ENCODE measurements around the gene WNK1. TPM values are rescaled to one million over a fixed set of nuclear protein-coding genes. Genes with fewer than 3 reads are reported as not detected.

WNK1 gene
- total and polyA plus RNA-seq, 9 donors = 49.5 to 83.7 (median 65.1) TPM

DNA sequence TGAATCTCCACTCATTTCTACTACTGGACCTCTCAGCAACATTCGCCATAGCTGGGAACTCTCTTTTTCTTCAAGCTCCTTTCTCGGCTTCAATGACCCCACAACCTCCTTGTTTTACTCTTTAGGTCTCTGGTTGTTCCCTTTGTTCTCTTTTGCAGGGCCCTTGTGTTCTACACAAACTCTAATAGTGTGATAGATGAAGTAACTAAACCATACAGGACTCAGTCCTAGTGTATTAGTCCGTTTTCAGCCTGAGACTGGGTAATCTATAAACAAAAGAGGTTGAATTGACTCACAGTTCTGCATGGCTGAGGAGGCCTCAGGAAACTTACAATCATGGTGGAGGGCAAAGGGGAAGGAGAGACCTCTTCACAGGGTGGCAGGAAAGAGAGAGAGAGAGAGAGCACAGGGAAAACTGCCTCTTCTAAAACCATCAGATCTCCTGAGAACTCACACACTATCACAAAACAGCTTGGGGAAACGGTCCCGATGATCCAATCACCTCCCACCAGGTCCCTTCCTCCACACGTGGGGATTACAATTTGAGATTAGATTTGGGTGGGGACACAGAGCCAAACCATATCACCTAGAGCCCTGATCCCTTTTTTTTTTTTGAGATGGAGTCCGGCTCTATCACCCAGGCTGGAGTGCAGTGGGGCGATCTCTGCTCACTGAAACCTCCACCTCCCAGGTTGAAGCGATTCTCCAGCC, 32.0 kb upstream of the WNK1 start:
- DNase-seq = no peak
- 100% methylated on average over 1 of the region's 9 CpGs for WGBS (ENCODE audit: insufficient coverage)
- H3K27ac ChIP-seq (ENCODE audit: low read length) = no peak overlapping the region

DNA sequence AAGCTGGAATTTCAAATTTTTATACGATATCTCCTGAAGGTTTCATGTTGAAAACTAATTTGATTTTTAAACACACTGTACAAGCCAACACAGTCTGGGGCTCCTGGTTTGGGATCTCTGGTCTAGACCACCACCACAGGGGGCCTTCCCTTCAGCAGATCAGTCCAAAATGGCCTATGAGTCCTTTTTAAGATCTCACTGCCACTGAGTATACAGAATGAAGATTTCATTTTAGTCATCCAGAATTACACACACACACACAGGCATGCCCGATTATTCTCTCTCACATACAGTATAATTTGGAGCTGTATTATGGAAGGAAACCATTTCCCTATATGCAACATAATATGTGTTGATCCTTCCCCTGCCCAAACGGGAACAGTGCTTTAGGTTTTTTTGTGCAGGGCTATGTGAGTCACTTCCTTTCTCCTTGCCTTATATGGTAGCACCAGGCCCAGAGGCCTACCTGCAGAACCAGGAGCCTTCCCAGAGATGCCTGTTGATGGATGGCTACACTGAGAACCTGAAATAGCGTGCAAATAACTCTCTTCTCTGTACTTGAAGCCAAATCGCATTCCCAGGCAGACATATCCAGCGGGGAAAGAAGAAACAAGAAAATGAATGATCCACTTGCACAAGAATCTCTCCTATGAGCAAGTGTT, 28.1 kb upstream of the WNK1 start:
- Histone ChIP-seq H3K4me1 (ENCODE audit: control insufficient read depth, insufficient read depth, low read length) (peaks cover 23% of the 10 kb centered on the region), H3K27ac (ENCODE audit: low read length) (no peak overlapping the region), H3K9me3 (replicated peaks; ENCODE audit: control insufficient read depth, low read depth, low read length) (no peaks in the 10 kb centered on the region), H3K4me3 (ENCODE audit: low read length) (no peak overlapping the region), H3K36me3 (ENCODE audit: control insufficient read depth, insufficient read depth, low read length) (no peaks in the 10 kb centered on the region), H3K27me3 (ENCODE audit: control insufficient read depth, insufficient read depth, low read length) (no peaks in the 10 kb centered on the region)
- 48% methylated on average over 4 of the region's 6 CpGs for WGBS (ENCODE audit: insufficient coverage)
- DNase-seq = no peak

More for the DNA sequence above, 32.0 kb upstream of the WNK1 start:
- Histone ChIP-seq H3K9me3 (replicated peaks; ENCODE audit: control insufficient read depth, low read depth, low read length) (no peaks in the 10 kb centered on the region), H3K4me1 (ENCODE audit: control insufficient read depth, insufficient read depth, low read length) (peaks cover 28% of the 10 kb centered on the region), H3K4me3 (ENCODE audit: low read length) (no peak overlapping the region), H3K36me3 (ENCODE audit: control insufficient read depth, insufficient read depth, low read length) (no peaks in the 10 kb centered on the region), H3K27me3 (ENCODE audit: control insufficient read depth, insufficient read depth, low read length) (no peaks in the 10 kb centered on the region)

GRCh38 chr12:725076-725475, 27.3 kb upstream of the WNK1 start:
- no peaks in the 10 kb centered on the region for H3K27me3 ChIP-seq (ENCODE audit: control insufficient read depth, insufficient read depth, low read length)
- DNase-seq = no peak
- no peak overlapping the region for H3K4me3 ChIP-seq (ENCODE audit: low read length)
- H3K9me3 ChIP-seq (replicated peaks; ENCODE audit: control insufficient read depth, low read depth, low read length) = no peaks in the 10 kb centered on the region
- H3K4me1 ChIP-seq (ENCODE audit: control insufficient read depth, insufficient read depth, low read length) = peaks cover 20% of the 10 kb centered on the region
- no peaks in the 10 kb centered on the region for H3K36me3 ChIP-seq (ENCODE audit: control insufficient read depth, insufficient read depth, low read length)
- no peak overlapping the region for H3K27ac ChIP-seq (ENCODE audit: low read length)
- 94% methylated on average over 2 of the region's 2 CpGs for WGBS (ENCODE audit: insufficient coverage)

GRCh38 chr12:726281-727140, 25.9 kb upstream of the WNK1 start:
- H3K27ac ChIP-seq (ENCODE audit: low read length) = peak overlapping the region; percentile 32
- WGBS (ENCODE audit: insufficient coverage) = 39% methylated on average over 2 of the region's 5 CpGs

GRCh38 chr12:727321-727720, 25.1 kb upstream of the WNK1 start:
- no peaks in the 10 kb centered on the region for H3K9me3 ChIP-seq (replicated peaks; ENCODE audit: control insufficient read depth, low read depth, low read length)
- no peak for DNase-seq
- H3K27me3 ChIP-seq (ENCODE audit: control insufficient read depth, insufficient read depth, low read length) = no peaks in the 10 kb centered on the region
- WGBS (ENCODE audit: insufficient coverage) = 80% methylated on average over 5 of the region's 6 CpGs
- no peak overlapping the region for H3K27ac ChIP-seq (ENCODE audit: low read length)
- no peaks in the 10 kb centered on the region for H3K36me3 ChIP-seq (ENCODE audit: control insufficient read depth, insufficient read depth, low read length)
- H3K4me3 ChIP-seq (ENCODE audit: low read length) = no peak overlapping the region
- peaks cover 15% of the 10 kb centered on the region for H3K4me1 ChIP-seq (ENCODE audit: control insufficient read depth, insufficient read depth, low read length)

More at GRCh38 chr12:726281-727140, 25.9 kb upstream of the WNK1 start:
- no peaks in the 10 kb centered on the region for H3K9me3 ChIP-seq (replicated peaks; ENCODE audit: control insufficient read depth, low read depth, low read length)
- no peaks in the 10 kb centered on the region for H3K36me3 ChIP-seq (ENCODE audit: control insufficient read depth, insufficient read depth, low read length)
- no peaks in the 10 kb centered on the region for H3K27me3 ChIP-seq (ENCODE audit: control insufficient read depth, insufficient read depth, low read length)
- H3K4me1 ChIP-seq (ENCODE audit: control insufficient read depth, insufficient read depth, low read length) = peaks cover 20% of the 10 kb centered on the region
- no peak overlapping the region for H3K4me3 ChIP-seq (ENCODE audit: low read length)
- peak; percentile 62 for DNase-seq

DNA sequence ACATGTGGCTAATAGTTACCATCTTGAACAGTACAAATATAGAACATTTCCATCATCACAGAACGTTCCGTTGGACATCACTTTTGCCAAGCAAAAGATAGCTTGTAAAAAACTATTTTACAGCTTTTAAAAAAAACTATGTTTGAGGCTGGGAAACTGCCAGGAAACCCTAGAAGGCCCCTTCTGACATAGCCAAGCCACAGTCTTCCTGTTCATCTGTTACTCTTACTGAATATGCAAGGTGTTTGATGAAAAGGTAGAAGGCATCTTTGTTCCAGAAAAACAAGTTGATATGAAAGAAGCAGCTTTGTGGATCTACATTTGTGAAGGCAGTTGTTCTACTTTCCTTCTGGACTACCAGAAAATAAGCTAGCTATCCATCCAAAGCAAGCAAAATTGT, 23.6 kb upstream of the WNK1 start:
- H3K36me3 ChIP-seq (ENCODE audit: control insufficient read depth, insufficient read depth, low read length) = no peaks in the 10 kb centered on the region

DNA sequence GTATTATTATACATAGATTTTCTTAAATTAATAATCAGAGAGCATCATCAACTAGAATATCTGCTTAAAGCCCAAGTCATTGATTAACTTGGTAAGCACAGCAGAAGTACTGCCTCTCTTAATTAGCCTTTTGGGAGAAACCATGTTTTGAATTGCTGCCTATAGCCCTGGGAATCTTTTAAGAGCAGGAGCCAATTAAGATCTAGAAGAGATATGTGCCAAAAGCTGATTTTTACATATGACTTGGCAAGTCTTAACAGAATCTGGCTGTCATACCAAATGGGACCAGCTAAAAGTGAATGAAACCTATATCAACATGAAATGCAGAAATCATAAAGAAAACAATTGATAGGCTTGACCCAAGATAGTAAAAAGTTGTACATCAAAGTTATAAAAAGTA, 23.2 kb upstream of the WNK1 start:
- no peak for DNase-seq
- Histone ChIP-seq H3K27me3 (ENCODE audit: control insufficient read depth, insufficient read depth, low read length) (no peaks in the 10 kb centered on the region), H3K9me3 (replicated peaks; ENCODE audit: control insufficient read depth, low read depth, low read length) (no peaks in the 10 kb centered on the region), H3K27ac (ENCODE audit: low read length) (no peak overlapping the region), H3K4me3 (ENCODE audit: low read length) (no peak overlapping the region), H3K36me3 (ENCODE audit: control insufficient read depth, insufficient read depth, low read length) (no peaks in the 10 kb centered on the region), H3K4me1 (ENCODE audit: control insufficient read depth, insufficient read depth, low read length) (peaks cover 13% of the 10 kb centered on the region)

More for the DNA sequence above, 23.6 kb upstream of the WNK1 start:
- no peak for DNase-seq
- Histone ChIP-seq H3K4me1 (ENCODE audit: control insufficient read depth, insufficient read depth, low read length) (peaks cover 13% of the 10 kb centered on the region), H3K27me3 (ENCODE audit: control insufficient read depth, insufficient read depth, low read length) (no peaks in the 10 kb centered on the region), H3K27ac (ENCODE audit: low read length) (no peak overlapping the region), H3K9me3 (replicated peaks; ENCODE audit: control insufficient read depth, low read depth, low read length) (no peaks in the 10 kb centered on the region), H3K4me3 (ENCODE audit: low read length) (no peak overlapping the region)
- no CpG with 5 or more reads among the region's 2 CpGs for WGBS (ENCODE audit: insufficient coverage)

DNA sequence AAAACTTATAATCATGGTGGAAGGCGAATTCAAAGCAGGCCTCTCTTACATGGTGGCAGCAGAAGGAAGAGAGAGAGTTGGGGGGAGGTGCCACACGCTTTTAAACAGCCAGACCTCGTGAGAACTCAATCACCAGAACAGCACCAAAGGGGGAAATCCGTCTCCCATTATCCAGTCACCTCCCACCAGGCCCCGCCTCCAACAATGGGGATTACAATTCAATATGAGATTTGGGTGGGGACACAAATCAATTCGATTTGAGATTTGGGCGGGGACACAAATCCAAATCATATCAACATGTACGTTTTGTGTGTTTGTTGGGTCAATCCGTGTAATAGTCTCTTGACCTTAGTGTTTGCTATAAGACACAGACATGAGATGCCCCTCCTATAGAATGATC, 21.8 kb upstream of the WNK1 start:
- WGBS (ENCODE audit: insufficient coverage) = no CpG with 5 or more reads among the region's 9 CpGs
- H3K27ac ChIP-seq (ENCODE audit: low read length) = no peak overlapping the region
- no peaks in the 10 kb centered on the region for H3K27me3 ChIP-seq (ENCODE audit: control insufficient read depth, insufficient read depth, low read length)
- no peak overlapping the region for H3K4me3 ChIP-seq (ENCODE audit: low read length)
- no peaks in the 10 kb centered on the region for H3K9me3 ChIP-seq (replicated peaks; ENCODE audit: control insufficient read depth, low read depth, low read length)
- DNase-seq = no peak
- peaks cover 11% of the 10 kb centered on the region for H3K4me1 ChIP-seq (ENCODE audit: control insufficient read depth, insufficient read depth, low read length)
- no peaks in the 10 kb centered on the region for H3K36me3 ChIP-seq (ENCODE audit: control insufficient read depth, insufficient read depth, low read length)

- DNase-seq = no peak
- Histone ChIP-seq H3K27me3 (ENCODE audit: control insufficient read depth, insufficient read depth, low read length) (no peaks in the 10 kb centered on the region), H3K4me1 (ENCODE audit: control insufficient read depth, insufficient read depth, low read length) (no peaks in the 10 kb centered on the region), H3K36me3 (ENCODE audit: control insufficient read depth, insufficient read depth, low read length) (no peaks in the 10 kb centered on the region), H3K4me3 (ENCODE audit: low read length) (no peak overlapping the region), H3K9me3 (replicated peaks; ENCODE audit: control insufficient read depth, low read depth, low read length) (no peaks in the 10 kb centered on the region), H3K27ac (ENCODE audit: low read length) (no peak overlapping the region)
- WGBS (ENCODE audit: insufficient coverage) = 80% methylated on average over 2 of the region's 10 CpGs
Measured at GRCh38 chr12:737122-737739, 15.1 kb upstream of the WNK1 start.

GRCh38 chr12:738712-739111, 13.7 kb upstream of the WNK1 start:
- Histone ChIP-seq H3K4me3 (ENCODE audit: low read length) (no peak overlapping the region), H3K9me3 (replicated peaks; ENCODE audit: control insufficient read depth, low read depth, low read length) (no peaks in the 10 kb centered on the region), H3K27ac (ENCODE audit: low read length) (no peak overlapping the region), H3K27me3 (ENCODE audit: control insufficient read depth, insufficient read depth, low read length) (no peaks in the 10 kb centered on the region), H3K4me1 (ENCODE audit: control insufficient read depth, insufficient read depth, low read length) (no peaks in the 10 kb centered on the region), H3K36me3 (ENCODE audit: control insufficient read depth, insufficient read depth, low read length) (no peaks in the 10 kb centered on the region)
- no CpG with 5 or more reads among the region's 2 CpGs for WGBS (ENCODE audit: insufficient coverage)
- peak; percentile 25 for DNase-seq

Data from muscle of leg (tissue), 11 donors.